ENCODE measurements around the gene MAP3K14.
"Not testable (repeated sequence)": the region's sequence is repeated elsewhere in the genome, so short reads cannot be mapped to it uniquely, and the experiment has no call there.

MAP3K14 gene

DNA sequence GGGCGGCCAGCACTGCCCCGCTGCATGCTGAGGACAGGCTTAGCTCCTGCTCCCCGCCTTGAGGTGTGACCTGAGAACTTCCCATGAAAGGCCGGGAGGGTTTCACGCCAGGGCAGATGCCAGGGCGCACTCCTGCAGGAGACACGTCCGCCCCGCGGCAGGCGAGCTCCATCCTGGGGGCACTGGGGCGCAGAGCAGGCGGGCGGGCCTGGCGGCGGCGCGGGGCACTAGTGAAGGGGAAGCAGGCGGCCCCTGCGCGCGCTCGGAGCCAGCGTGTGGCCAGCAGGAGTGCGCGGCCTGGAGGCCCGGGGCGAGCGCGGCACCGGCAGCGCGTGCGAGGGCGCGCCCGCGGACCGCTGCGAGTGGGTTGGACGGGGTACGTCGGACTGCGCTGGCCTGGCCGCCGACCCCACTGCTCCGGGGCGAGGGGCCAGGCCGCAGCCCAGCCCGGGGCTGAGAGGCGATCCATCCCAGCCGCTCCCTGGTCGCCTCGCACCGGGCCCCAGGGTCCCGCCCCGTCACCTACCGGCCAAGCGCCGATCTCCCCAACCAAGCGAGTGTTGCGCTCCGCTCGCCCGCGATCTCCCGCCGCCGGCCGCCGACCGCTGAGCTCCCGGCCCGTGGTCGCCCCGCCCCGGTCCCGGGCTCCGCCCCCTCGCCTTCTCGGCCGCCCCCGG is at the start of gene MAP3K14:
Gene MAP3K14, minus strand, starts transcription at position 587 of the 677 bp plus-strand sequence. CDS start 26,275 bp downstream, outside the sequence.
- peak; percentile 73 for DNase-seq

DNA sequence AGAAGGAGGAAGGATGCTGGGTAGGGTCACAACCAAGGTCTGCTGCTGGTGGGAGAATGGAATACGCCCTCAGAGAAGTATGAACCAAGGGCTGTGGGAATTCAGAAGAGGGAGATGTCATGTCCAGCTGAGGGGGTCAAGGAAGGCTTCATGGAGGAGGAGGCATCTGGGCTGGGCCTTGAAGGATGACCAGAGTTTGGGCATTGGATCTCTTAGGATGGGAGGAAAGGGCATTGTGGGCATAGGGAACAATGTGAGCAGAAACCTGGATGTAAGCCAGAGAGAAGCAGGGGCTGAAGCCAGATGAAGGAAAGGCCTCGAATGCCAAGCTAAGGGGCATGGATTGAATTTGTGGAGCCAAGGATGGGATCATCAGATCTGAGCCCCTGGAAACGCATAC is 49.2 kb upstream of the MAP3K14 start:
- no peak for DNase-seq

DNA sequence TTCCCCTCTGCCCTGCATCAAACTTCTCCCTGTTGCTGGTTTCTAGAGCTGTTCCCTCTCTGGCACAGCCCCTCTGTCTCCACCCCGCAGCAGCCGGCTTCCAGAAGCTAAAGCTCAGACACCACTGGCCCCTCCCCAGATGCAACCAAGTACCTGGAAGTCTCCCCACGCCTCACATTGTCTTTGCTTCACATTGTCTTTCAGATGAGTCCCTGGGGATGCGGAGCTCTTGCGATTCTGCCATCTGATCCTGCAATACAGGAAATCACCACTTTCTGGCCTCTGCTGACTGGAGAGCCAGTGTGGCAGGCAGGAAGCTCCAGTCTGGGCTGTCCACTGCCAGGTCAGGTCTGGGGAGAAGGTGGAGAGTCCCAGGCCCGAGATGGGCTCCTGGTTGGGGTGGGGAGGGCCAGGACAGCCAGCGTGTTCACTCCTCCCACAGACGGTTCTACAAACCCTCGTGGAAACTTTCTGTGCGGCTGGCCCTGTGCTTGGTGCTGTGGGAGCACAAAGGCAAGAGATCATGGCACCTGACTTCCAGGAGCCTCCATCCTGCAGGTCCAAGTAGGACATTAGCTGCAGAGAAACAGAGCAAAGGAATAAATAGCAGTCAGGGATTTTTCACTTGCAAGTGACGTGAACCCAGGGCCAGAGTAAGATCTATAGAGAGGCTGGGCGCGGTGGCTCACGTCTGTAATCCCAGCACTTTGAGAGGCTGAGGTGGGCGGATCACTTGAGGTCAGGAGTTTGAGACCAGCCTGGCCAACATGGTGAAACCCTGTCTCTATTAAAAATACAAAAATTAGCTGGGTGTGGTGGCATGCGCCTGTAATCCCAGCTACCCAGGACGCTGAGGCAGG is 47.9 kb upstream of the MAP3K14 start:
- no peak for DNase-seq

- no peak for DNase-seq
Observed at GRCh38 chr17:45363498-45363897, 46.7 kb upstream of the MAP3K14 start.

DNA sequence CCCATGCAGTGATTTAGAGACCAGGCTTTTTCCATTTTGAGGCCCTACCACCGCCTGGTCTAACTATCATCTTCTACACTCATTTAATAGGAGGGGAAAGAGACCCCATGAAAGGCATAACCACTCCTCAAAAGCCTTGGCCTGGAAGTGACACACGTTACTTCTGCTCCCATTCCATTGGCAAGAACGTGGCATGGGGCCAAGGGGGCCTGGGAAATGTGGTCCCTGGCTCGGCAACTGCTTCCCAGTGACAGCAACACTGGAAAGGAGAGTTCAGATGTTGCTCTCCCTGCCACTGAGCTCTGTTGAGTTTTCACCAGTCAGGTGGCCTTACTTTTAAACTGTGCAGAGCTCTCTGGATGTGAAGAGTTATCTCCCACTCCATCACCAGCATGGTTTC is 45.2 kb upstream of the MAP3K14 start:
- no peak for DNase-seq

DNA sequence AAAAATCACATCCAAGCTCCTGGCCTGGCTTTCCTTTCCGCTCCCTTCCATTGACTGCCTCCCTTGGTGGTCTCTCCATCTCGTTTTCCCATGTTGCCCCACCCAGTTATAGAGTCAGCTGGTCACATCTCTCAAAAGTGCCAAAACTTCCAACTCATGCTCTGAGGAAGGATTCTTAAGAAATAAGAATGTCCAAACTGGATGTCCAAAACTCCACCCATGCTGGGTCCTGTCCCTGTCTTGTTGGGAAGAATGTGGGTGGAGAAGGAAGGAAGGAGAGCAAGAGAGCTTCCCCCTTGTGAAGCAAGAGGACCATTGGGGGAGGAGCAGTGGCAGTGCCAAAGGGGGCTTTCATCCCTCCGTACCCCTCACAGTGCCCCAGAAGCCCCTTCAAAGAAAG is 44.6 kb upstream of the MAP3K14 start:
- no peak for DNase-seq

GRCh38 chr17:45357364-45357997 is 40.7 kb upstream of the MAP3K14 start:
- no peak for DNase-seq

GRCh38 chr17:45355087-45355486 is 38.3 kb upstream of the MAP3K14 start:
- DNase-seq, result peak; percentile 4

GRCh38 chr17:45353043-45353442 is 36.2 kb upstream of the MAP3K14 start:
- DNase-seq, result no peak

DNA sequence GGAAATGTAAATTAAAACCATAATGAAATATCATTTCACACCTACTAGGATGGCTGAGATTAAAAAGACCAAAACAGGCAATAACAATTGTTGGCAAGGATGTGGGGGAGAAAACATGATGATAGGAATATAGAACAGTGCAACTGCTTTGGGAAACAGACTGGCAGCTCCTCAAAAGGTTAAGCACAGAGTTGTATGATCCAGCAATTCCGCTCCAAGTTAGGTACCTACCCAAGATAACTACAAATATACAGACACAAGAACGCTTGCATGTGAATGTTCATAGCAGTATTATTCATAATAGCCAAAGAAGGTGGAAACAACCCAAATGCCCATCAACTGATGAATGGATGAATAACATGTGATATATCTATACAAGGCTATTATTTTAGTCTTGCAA is 35.0 kb upstream of the MAP3K14 start:
- no peak for DNase-seq

- no peak for DNase-seq
Observed at GRCh38 chr17:45347444-45347843, 30.6 kb upstream of the MAP3K14 start.

DNA sequence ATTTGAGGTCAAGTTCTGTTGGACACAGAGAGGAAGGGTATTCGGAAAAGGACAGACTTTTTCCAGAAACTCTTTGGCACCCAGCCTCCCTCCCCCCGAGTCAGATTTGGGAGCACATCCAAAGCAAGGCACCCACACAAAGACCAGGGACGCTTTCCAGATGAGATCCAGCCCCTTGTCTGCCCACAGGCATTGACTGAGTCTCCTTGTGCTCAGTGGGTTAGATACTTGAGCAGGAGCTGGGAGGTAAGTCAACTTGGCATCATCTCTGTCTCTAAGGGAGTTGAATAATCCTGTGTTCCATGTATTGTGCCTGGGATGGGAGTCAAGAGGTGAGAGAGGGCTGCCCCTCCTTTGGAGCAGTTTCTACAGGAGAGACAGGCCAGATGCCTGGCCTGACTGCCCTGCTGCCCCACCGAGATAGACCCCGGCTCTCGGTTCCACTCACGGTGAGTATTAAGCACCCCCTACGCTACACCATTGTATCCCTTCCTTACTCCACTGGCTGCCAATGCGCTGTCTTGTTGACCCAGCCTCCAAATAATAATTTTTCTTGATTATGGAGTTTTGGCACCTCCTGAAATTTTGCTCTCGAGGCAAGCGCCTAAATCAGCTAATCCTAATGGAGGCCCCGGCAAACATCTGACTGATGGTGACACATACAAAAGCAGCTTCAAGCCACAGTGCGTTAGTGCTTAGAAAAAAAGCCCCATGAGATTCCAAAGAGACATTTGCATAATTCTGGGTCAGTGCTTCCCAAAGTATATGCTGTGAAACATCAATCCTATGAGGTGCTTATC is 29.6 kb upstream of the MAP3K14 start:
- DNase-seq, result no peak

- DNase-seq, result no peak
Observed at GRCh38 chr17:45345554-45346215, 28.9 kb upstream of the MAP3K14 start.

GRCh38 chr17:45345246-45345553 is 28.4 kb upstream of the MAP3K14 start:
- no peak for DNase-seq

- DNase-seq, result not testable (repeated sequence)
Observed at GRCh38 chr17:45343967-45344664, 27.3 kb upstream of the MAP3K14 start.

DNA sequence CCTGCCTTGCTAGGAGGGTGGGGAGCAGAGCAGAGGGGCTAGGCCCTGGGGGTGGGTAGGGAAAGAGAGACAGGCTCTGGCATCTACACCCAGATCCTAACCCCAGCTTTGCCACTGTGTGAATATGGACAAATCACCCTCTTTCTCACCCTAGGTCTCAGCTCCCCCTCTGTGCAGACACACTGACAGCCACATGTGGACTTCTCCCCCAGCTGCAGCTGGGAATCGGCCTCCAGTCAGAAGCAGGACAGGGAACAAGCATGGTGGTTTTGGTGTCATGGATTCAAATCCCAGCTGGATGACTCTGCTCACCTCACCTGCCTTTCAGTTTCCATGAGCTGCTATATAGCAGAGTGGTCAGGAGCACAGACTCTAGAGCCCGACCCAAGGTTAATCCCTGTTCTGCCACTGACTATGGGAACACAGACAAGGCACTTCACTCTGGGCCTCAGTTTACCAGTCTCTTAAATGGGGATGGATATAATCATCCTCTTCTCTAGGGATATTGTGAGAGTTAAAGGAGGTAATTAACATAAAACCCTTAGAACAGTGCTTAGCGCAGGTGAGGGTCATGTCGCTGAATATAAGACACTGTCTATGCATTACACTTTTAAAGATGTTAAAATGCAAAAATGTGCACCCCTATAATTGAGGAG is 26.2 kb upstream of the MAP3K14 start:
- no peak for DNase-seq

DNA sequence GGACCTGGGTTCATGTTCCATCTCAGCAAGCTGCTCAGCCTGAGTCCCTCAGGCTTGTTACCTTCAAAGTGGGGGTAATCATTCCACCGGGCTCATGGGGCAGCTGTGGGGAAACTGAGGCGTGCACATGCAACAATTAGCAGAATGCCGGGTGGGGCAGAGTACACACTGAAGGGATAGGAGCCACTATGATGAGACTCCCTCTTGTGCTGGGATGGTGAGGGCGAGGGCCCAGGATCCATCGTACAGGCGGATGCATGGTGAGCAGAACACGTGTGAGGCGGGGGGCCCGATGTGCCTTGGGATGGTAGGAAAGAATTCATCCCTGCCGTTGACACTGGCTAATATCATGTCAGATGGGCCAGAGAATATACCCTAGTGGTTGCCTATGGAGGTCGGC is 25.5 kb upstream of the MAP3K14 start:
- no peak for DNase-seq

GRCh38 chr17:45341533-45342158 is 24.8 kb upstream of the MAP3K14 start:
- no peak for DNase-seq

DNA sequence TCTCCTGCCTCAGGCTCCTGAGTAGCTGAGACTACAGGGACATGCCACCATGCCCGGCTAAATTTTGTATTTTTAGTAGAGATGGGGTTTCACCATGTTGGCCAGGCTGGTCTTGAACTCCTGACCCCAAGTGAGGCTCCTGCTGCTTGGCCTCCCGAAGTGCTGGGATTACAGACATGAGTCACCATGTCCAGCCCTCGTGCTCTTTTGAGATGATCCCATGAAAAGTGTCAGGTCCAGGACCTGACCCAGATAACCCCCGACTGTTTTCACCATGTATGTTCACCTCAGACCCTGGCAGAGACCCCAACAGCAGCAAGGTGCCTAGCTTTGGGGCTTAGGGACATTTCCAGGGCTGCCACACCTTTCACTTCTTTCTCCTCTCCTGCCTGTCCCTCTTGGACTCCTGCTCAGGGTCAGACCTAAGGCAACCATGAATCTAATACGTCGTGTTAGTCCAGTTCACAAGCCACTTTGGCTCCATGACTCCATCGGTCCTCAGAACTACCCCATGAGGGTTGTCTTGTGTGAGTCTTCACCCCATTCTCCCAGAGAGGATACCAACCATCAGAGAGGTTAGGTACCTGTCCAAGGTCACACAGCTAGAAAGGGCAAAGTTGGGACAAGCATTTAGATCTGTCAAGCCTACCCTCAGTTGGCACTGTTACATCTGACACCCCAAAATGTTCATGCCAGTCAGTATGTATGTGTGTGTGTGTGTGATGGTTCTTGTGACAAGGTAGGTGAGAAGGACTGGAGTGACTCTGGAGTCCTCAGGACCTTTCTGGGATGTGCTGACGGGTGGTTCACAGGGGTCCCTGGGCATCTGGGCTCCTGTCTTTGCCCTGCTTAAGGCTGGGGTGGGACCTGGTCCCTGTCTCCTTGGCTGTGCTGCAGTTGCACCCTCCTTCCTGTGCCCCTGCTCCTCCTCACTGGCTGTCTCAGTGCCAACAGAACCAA is 23.1 kb upstream of the MAP3K14 start:
- DNase-seq, result no peak
